PFSK-1 (cell line): ENCODE data around the gene RBM20.

ENCODE experiments used
- FOXP2 ChIP-seq: optimal IDR thresholded peaks from 2 replicates; pipeline ENCODE3; 2011; ENCODE audit warnings: borderline replicate concordance, control low read depth, inconsistent platforms; ENCODE audit not compliant: insufficient read depth; ENCODE audit errors: extremely low read length, extremely low read depth
- POLR2AphosphoS5 ChIP-seq: IDR thresholded peaks from 2 replicates; pipeline ENCODE4 v1.6.1; 2012; ENCODE audit warnings: low read depth, mild to moderate bottlenecking, control low read depth, low read length, moderate library complexity
- SIN3A ChIP-seq: IDR thresholded peaks from 2 replicates; pipeline ENCODE4 v1.6.1; 2012; ENCODE audit warnings: mild to moderate bottlenecking, low read length, moderate library complexity, borderline replicate concordance; ENCODE audit not compliant: insufficient read depth
- TAF1 ChIP-seq: IDR thresholded peaks from 2 replicates; pipeline ENCODE4 v1.6.1; 2012; ENCODE audit warnings: low read length, control low read depth, borderline replicate concordance; ENCODE audit not compliant: insufficient read depth
- TF ChIP-seq, protein P1 (sequence below), 2 experiments: IDR thresholded peaks; 2 replicates each; pipeline versions ENCODE4 v1.6.1 to v1.8.0; 2011 to 2012; ENCODE audit warnings: low read depth in 2 of 2, low read length in 2 of 2, control low read depth in 1 of 2, inconsistent platforms in 1 of 2, mild to moderate bottlenecking in 1 of 2, moderate library complexity in 1 of 2; ENCODE audit not compliant: insufficient read depth in 1 of 2

The RBM20 gene

DNA sequence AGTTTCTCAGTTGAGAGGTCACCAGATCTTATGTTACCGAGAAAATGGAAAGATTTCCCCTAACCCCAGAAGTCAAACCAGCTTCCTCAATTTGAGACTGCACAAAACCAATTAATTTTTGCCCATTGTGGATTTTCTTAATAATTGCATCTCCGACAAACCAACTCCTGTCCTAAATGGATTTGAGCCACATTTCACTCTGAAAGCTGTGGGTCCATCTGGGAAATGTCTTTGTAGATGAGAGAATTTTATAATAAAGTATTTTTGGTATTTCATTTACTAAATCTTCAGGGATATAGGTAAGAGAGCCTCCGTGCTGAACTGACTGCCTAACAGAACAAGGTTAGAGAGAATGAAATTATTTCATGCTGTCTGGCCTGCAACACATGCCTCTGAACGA lies 127.9 kb downstream of the RBM20 start:
- TF ChIP-seq POLR2AphosphoS5: no peak
- TF ChIP-seq TAF1: no peak
- TF ChIP-seq, protein P1, sequence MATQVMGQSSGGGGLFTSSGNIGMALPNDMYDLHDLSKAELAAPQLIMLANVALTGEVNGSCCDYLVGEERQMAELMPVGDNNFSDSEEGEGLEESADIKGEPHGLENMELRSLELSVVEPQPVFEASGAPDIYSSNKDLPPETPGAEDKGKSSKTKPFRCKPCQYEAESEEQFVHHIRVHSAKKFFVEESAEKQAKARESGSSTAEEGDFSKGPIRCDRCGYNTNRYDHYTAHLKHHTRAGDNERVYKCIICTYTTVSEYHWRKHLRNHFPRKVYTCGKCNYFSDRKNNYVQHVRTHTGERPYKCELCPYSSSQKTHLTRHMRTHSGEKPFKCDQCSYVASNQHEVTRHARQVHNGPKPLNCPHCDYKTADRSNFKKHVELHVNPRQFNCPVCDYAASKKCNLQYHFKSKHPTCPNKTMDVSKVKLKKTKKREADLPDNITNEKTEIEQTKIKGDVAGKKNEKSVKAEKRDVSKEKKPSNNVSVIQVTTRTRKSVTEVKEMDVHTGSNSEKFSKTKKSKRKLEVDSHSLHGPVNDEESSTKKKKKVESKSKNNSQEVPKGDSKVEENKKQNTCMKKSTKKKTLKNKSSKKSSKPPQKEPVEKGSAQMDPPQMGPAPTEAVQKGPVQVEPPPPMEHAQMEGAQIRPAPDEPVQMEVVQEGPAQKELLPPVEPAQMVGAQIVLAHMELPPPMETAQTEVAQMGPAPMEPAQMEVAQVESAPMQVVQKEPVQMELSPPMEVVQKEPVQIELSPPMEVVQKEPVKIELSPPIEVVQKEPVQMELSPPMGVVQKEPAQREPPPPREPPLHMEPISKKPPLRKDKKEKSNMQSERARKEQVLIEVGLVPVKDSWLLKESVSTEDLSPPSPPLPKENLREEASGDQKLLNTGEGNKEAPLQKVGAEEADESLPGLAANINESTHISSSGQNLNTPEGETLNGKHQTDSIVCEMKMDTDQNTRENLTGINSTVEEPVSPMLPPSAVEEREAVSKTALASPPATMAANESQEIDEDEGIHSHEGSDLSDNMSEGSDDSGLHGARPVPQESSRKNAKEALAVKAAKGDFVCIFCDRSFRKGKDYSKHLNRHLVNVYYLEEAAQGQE (IDR thresholded peaks at IDR 0.05; ENCODE audit: insufficient read depth in 1 of 2, low read depth in 2 of 2, low read length in 2 of 2): no peak
- no peak for TF ChIP-seq FOXP2
- no peak for TF ChIP-seq SIN3A

DNA sequence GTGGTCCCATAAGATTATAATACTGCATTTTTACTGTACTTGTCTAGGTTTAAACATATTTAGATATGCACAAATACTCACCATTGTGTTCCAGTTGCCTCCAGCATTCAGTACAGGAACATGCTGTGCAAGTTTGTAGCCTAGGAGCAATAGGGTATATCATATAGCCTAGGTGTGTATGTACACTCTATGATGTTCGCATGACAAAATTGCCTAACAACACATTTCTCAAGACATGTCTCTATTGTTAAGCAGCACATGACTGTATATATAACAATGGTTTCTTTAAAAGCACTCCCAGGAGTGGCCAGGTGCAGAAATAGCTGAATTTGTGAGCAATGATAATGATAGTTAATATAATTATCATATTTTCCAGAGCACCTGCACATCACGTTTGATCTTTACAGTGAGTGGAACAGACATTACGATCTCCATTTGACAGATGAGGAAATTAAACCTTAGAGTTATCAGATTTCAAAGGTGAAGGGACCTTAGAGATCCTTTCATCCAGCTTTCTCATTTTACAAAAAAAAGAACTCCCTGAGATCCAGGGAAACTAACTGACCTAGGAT lies 128.4 kb downstream of the RBM20 start:
- TF ChIP-seq SIN3A: no peak
- TF ChIP-seq POLR2AphosphoS5: no peak
- no peak for TF ChIP-seq FOXP2
- TF ChIP-seq, protein P1 (IDR thresholded peaks at IDR 0.05; ENCODE audit: insufficient read depth in 1 of 2, low read depth in 2 of 2, low read length in 2 of 2): no peak
- no peak for TF ChIP-seq TAF1

DNA sequence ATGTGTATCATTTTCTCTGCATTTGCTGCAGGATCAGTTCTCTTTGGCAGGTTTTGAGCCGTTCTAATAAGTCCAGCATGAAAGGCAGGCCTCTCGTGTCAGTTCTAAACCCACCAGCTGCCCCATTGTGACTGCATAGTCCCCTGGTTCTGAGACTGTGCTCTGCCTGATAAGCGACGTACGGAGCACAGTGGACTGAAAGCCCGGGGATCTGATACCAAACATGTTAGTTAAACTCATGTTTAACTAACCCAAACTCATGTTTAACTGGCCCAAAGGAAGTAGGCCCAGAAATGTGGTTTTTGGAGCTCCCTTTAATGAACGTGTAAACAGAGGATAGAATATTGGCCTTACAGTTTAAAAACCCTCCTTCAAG lies 129.5 kb downstream of the RBM20 start:
- TF ChIP-seq, protein P1 (IDR thresholded peaks at IDR 0.05; ENCODE audit: insufficient read depth in 1 of 2, low read depth in 2 of 2, low read length in 2 of 2): no peak
- TF ChIP-seq FOXP2 (no peak), POLR2AphosphoS5 (no peak), SIN3A (no peak), TAF1 (no peak)

DNA sequence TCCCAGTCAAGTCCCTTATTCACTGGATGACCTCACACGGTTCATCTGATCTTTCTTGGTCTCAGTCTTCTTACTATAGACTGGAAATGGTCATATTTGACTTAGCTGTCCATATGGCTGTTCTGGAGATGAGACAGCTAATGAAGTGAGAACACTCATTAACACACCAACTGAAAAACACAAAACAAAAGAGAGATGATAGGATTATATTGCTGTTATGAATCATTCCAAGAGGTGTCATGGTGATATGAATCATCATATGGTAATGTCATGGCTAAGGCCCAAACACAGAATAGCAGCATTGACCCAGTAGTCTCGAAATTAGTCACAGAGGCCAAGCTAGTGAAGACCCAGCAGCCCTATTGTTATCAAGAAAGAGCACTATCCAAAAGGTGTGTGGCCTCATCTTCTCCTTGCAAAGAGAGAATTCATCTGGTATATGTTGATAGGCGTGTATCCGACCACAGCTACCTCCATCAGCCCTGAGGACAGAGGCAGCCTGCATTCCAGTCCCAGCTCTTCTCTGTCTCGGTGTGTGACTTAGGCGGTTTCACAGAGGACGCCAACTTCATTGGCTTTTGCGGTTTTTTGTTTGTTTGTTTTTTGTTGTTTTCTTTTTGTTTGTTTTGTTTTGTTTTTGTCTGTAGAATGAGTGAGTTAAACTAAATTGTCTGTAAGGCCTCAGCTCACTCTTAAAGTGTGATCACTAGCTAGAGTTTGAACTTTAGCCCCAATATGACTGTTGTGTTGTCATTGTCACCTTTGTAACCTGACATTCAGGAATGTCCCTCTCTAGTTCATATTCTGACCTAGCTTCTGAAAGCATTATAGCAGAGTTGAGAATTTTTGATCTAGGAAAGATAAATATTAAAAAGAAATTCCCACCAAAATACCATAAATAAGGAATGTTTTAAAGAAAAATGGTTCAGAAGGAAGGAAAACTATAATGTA lies 130.2 kb downstream of the RBM20 start:
- TF ChIP-seq POLR2AphosphoS5 (no peak), TAF1 (no peak), SIN3A (no peak), FOXP2 (no peak)
- TF ChIP-seq, protein P1 (IDR thresholded peaks at IDR 0.05; ENCODE audit: insufficient read depth in 1 of 2, low read depth in 2 of 2, low read length in 2 of 2): no peak
